Hepatocyte (in vitro differentiated cells): Measurements from ENCODE around the gene GNAZ. TPM values are rescaled to one million over a fixed set of nuclear protein-coding genes. Genes with fewer than 3 reads are reported as not detected.

Source experiments
- DNase-seq: peaks from one replicate; pipeline ENCODE4 v3.0.0-alpha.2; 2016; ENCODE audit warnings: low spot score
- H2AFZ ChIP-seq: fragments of 200-600 bp; sonication (generic); 2 replicates; pipeline ENCODE4 v1.6.0; 2016; ENCODE audit warnings: antibody characterized with exemption, mild to moderate bottlenecking
- H3K27ac ChIP-seq: fragments of 200-600 bp; sonication (generic); 2 replicates; pipeline ENCODE4 v1.5.1; 2016; ENCODE audit warnings: mild to moderate bottlenecking
- H3K27me3 ChIP-seq: fragments of 200-600 bp; sonication (generic); 2 replicates; pipeline ENCODE4 v1.6.1; 2016
- H3K36me3 ChIP-seq: fragments of 200-600 bp; sonication (generic); replicated peaks from 2 replicates; pipeline ENCODE4 v1.5.1; 2016; ENCODE audit warnings: low read depth; ENCODE audit not compliant: insufficient read depth
- H3K4me1 ChIP-seq: fragments of 200-600 bp; sonication (generic); 2 replicates; pipeline ENCODE4 v1.5.1; 2016; ENCODE audit warnings: mild to moderate bottlenecking, moderate library complexity; ENCODE audit not compliant: insufficient read depth
- H3K4me2 ChIP-seq: fragments of 200-600 bp; sonication (generic); 2 replicates; pipeline ENCODE4 v1.6.0; 2016
- H3K4me3 ChIP-seq: fragments of 200-600 bp; sonication (generic); 2 replicates; pipeline ENCODE4 v1.5.1; 2016; ENCODE audit warnings: mild to moderate bottlenecking
- H3K79me2 ChIP-seq: fragments of 200-600 bp; sonication (generic); 2 replicates; pipeline ENCODE4 v1.6.0; 2017; ENCODE audit warnings: mild to moderate bottlenecking
- H3K9me2 ChIP-seq: fragments of 200-600 bp; sonication (generic); replicated peaks from 2 replicates; pipeline ENCODE4 v1.6.0; 2017; ENCODE audit warnings: mild to moderate bottlenecking; ENCODE audit not compliant: insufficient read depth
- H3K9me3 ChIP-seq: fragments of 200-600 bp; sonication (generic); 2 replicates; pipeline ENCODE4 v1.5.1; 2016; ENCODE audit warnings: low read depth, mild to moderate bottlenecking
- H4K20me1 ChIP-seq: fragments of 200-600 bp; sonication (generic); 2 replicates; pipeline ENCODE4 v1.6.0; 2016; ENCODE audit warnings: mild to moderate bottlenecking; ENCODE audit not compliant: insufficient read depth, poor library complexity, severe bottlenecking
- EZH2 ChIP-seq: fragments of 200-600 bp; sonication (generic); IDR thresholded peaks from 2 replicates; pipeline ENCODE4 v1.6.1; 2016; ENCODE audit warnings: antibody characterized with exemption, mild to moderate bottlenecking, borderline replicate concordance
- EZH2phosphoT487 ChIP-seq: fragments of 200-600 bp; sonication (generic); IDR thresholded peaks from one replicate; pipeline ENCODE4 v1.6.1; 2018; ENCODE audit warnings: antibody characterized with exemption, mild to moderate bottlenecking, low read depth, moderate library complexity; ENCODE audit not compliant: unreplicated experiment, severe bottlenecking
- WGBS: methylation state at CpG from one replicate; pipeline ENCODE4 v1.1.6; 2016; ENCODE audit warnings: low lambda C conversion rate; ENCODE audit errors: missing lambda C conversion rate; 5-methylcytosine and 5-hydroxymethylcytosine counted together
- polyA plus RNA-seq: library from polyadenylated mRNA; unstranded; fragments of >200 nt; fragmentation: Nextera tagmentation; extraction: Ambion mirVana; gene quantifications from 2 replicates; pipeline ENCODE4 v1.2.1, GENCODE V29; 2016
- total RNA-seq: library from RNA; depleted of rRNA; stranded (reverse); fragments of >200 nt; gene quantifications from 2 replicates; pipeline ENCODE4 v1.2.3, GENCODE V29; 2014
- TF ChIP-seq, protein P1 (sequence below): fragments of 200-600 bp; sonication (generic); IDR thresholded peaks from 2 replicates; pipeline ENCODE4 v1.5.1; 2016; ENCODE audit warnings: antibody characterized with exemption, mild to moderate bottlenecking; ENCODE audit not compliant: poor library complexity

GNAZ gene
- total and polyA plus RNA-seq, 2 experiments from 2014 or later = 3.4 to 4.1 TPM

DNA sequence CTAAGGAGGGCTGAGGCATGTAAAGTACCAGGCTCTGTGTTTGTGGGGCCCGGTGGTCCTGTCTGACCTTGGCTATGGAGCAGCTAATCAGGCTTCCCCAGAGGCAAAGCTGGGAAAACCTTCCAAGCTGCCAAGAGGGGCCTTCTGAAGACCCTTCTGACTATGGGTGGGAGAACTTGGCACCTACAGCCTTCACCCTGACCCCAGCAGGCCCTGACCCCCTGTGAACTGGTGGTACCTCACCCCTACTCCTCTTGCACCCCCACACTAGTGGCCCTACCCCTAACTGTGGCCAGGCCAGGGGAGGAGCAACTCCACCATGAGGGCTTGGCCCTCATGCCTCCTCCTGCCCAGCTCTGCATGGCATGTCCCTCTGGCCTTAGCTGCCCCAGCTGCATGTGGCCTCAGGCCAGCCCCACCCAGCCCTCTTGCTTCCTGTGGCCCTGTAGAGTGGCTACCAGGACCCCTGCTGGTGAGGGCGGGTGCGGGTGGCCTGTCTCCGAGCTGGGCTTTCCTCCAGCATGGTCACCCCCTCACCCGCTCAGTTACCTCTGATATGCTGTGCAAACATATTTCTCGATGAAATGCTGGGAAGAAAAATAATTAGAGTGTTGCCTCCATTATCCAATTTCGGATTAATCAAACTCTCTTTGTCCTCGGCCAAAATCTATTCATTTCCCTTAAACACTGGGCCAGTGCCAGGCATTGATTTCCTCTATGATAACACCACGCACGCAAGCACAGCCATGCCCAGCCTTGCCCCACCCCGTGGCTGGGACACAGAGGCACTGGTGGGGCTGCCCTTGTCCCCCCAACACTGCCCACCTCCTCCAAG lies 7.5 kb downstream of the GNAZ start:
- DNase-seq = no peak
- H3K27me3 ChIP-seq = no peaks in the 10 kb centered on the region
- H3K27ac ChIP-seq = no peak overlapping the region
- no peaks in the 10 kb centered on the region for H3K9me3 ChIP-seq
- H3K4me1 ChIP-seq = peaks cover 7% of the 10 kb centered on the region
- no peak overlapping the region for H3K4me2 ChIP-seq
- no peaks in the 10 kb centered on the region for H3K36me3 ChIP-seq
- no peaks in the 10 kb centered on the region for H4K20me1 ChIP-seq
- H2AFZ ChIP-seq = no peak overlapping the region
- no peak for TF ChIP-seq EZH2phosphoT487
- no peak for TF ChIP-seq EZH2
- TF ChIP-seq, protein P1, sequence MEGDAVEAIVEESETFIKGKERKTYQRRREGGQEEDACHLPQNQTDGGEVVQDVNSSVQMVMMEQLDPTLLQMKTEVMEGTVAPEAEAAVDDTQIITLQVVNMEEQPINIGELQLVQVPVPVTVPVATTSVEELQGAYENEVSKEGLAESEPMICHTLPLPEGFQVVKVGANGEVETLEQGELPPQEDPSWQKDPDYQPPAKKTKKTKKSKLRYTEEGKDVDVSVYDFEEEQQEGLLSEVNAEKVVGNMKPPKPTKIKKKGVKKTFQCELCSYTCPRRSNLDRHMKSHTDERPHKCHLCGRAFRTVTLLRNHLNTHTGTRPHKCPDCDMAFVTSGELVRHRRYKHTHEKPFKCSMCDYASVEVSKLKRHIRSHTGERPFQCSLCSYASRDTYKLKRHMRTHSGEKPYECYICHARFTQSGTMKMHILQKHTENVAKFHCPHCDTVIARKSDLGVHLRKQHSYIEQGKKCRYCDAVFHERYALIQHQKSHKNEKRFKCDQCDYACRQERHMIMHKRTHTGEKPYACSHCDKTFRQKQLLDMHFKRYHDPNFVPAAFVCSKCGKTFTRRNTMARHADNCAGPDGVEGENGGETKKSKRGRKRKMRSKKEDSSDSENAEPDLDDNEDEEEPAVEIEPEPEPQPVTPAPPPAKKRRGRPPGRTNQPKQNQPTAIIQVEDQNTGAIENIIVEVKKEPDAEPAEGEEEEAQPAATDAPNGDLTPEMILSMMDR = no peak
- no peak overlapping the region for H3K4me3 ChIP-seq
- WGBS = 92% methylated on average over 11 of the region's 11 CpGs
- no peaks in the 10 kb centered on the region for H3K9me2 ChIP-seq
- no peaks in the 10 kb centered on the region for H3K79me2 ChIP-seq

DNA sequence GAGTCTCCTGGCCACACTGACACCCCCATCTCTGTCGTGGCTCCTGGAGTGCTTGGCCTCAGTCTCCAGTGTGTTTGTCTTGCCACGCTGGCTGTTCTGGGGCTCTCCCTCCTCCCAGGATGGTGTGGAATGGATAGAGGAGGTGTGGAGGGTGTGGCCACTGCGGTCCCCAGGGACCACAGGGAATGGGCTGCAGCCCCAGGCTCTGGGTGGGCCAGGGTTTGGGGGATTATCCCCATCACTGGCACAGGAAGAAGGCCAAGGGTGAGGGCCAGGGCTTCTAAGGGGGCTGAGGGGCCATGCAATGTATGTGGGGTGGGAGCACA lies 8.1 kb downstream of the GNAZ start:
- no peak for DNase-seq
- Histone ChIP-seq H3K4me1 (peaks cover 6% of the 10 kb centered on the region), H3K9me2 (no peaks in the 10 kb centered on the region), H3K4me3 (no peak overlapping the region), H3K36me3 (no peaks in the 10 kb centered on the region), H3K27me3 (no peaks in the 10 kb centered on the region), H3K27ac (no peak overlapping the region), H3K79me2 (no peaks in the 10 kb centered on the region), H2AFZ (no peak overlapping the region), H3K4me2 (no peak overlapping the region), H3K9me3 (no peaks in the 10 kb centered on the region), H4K20me1 (no peaks in the 10 kb centered on the region)
- WGBS = 94% methylated on average over 3 of the region's 3 CpGs
- TF ChIP-seq EZH2 = no peak

DNA sequence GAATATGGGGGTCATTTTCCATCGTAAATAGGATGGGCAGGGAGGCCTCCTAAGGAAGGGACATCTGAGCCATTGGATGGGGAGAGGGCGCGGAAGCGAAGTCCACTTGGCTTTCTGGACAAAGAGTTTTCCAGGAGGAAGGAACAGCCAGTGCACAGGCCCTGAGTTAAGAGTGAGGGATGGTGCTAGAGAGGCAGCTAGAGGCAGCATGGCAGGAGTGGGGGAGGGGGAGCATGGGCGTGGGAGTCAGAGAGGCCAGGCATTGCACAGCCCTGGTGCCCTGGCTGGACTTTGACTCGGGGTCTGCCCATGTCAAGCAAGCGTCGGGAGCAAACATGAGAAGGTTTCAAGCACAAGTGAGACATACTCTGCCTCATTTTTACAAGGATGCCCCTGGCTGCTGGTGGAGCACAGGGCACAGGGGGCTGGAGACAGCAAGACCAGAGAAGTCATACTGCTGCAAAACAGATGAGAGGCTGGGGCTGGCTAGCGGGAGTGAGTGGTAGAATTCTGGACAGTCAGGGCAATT lies 9.0 kb downstream of the GNAZ start:
- Histone ChIP-seq H4K20me1 (no peaks in the 10 kb centered on the region), H3K4me1 (peaks cover 6% of the 10 kb centered on the region), H3K36me3 (no peaks in the 10 kb centered on the region), H3K4me3 (no peak overlapping the region), H3K9me2 (no peaks in the 10 kb centered on the region), H3K4me2 (no peak overlapping the region), H2AFZ (no peak overlapping the region), H3K79me2 (no peaks in the 10 kb centered on the region), H3K9me3 (no peaks in the 10 kb centered on the region), H3K27me3 (no peaks in the 10 kb centered on the region), H3K27ac (no peak overlapping the region)
- 76% methylated on average over 9 of the region's 9 CpGs for WGBS
- DNase-seq = peak; percentile 42
- no peak for TF ChIP-seq EZH2
- no peak for TF ChIP-seq EZH2phosphoT487
- TF ChIP-seq, protein P1 = no peak

DNA sequence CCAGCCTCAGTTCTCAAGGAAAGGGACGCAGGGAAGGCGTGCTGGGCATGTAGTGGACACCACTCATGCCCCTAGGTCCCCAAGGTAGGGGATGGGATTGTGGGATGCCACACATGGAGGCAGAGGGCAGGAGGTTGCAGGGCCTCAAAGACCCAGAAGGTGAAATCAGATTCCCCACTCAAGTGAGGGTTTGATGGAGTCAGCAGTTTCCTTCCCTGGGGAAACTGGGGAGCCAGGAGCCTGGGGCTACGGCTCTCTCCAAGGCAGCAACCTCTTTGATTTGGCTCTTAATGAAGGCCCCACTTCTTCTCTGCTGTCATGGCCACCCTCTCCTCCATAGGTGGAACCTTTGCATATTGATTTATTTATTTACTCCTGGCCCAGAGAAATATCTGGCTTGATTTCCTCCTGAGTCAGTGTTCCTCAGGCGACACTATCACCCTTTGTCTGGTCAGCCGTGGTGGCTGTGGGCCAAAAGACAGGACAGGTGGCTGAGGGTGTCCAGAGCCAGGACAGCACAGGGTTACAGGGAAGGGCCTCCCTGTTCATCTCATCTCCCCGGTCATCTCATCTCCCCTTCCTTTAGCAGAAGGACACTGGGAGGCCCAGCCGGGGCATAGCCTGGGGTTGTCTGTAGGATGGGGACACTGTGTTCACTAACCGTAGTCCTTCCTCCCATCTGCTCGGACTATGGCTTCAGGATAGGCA lies 9.6 kb downstream of the GNAZ start:
- TF ChIP-seq EZH2phosphoT487 (no peak), EZH2 (no peak)
- TF ChIP-seq, protein P1 = no peak
- H3K4me2 ChIP-seq = no peak overlapping the region
- DNase-seq = no peak
- no peaks in the 10 kb centered on the region for H4K20me1 ChIP-seq
- peaks cover 6% of the 10 kb centered on the region for H3K4me1 ChIP-seq
- H3K36me3 ChIP-seq = no peaks in the 10 kb centered on the region
- H3K79me2 ChIP-seq = no peaks in the 10 kb centered on the region
- no peaks in the 10 kb centered on the region for H3K9me2 ChIP-seq
- no peak overlapping the region for H2AFZ ChIP-seq
- no peaks in the 10 kb centered on the region for H3K27me3 ChIP-seq
- H3K27ac ChIP-seq = no peak overlapping the region
- no peaks in the 10 kb centered on the region for H3K9me3 ChIP-seq
- no peak overlapping the region for H3K4me3 ChIP-seq
- WGBS = 80% methylated on average over 9 of the region's 9 CpGs
